Brain microvascular endothelial cell (primary cell): Measurements from ENCODE around the gene BIRC2.

Source experiments
- DNase-seq: peaks from one replicate; pipeline ENCODE4 v3.0.0-alpha.2; 2020
- H3K27ac ChIP-seq: fragments of 250-450 bp; sonication (Bioruptor Pico); 2 replicates; pipeline ENCODE4 v1.5.1; 2020; ENCODE audit warnings: mild to moderate bottlenecking, moderate library complexity
- H3K27me3 ChIP-seq: fragments of 250-450 bp; sonication (Bioruptor Pico); replicated peaks from 2 replicates; pipeline ENCODE4 v1.5.1; 2020; ENCODE audit warnings: mild to moderate bottlenecking
- H3K36me3 ChIP-seq: fragments of 250-450 bp; sonication (Bioruptor Pico); replicated peaks from 2 replicates; pipeline ENCODE4 v1.5.1; 2020; ENCODE audit warnings: mild to moderate bottlenecking
- H3K4me3 ChIP-seq: 2 replicates; pipeline ENCODE4 v1.5.1; 2011; ENCODE audit warnings: low read depth, mild to moderate bottlenecking, control low read depth, low read length, moderate library complexity
- CTCF ChIP-seq: IDR thresholded peaks from 2 replicates; pipeline ENCODE4 v1.5.1; 2011; ENCODE audit warnings: low read depth, mild to moderate bottlenecking, moderate library complexity, low read length, control low read depth, inconsistent platforms; ENCODE audit errors: missing control alignments
- in situ Hi-C: cut with HindIII; loops from 2 replicates; pipeline ENCODE4 v1.10.0; 2017; ENCODE audit warnings: low sequenced_read_pairs, low pct_ligation_motif_present

The BIRC2 gene

GRCh38 chr11:102422817-102423712 is 76.1 kb downstream of the BIRC2 start:
- TF ChIP-seq CTCF: no peak
- Histone ChIP-seq H3K27ac (no peak overlapping the region), H3K36me3 (no peaks in the 10 kb centered on the region), H3K4me3 (no peak overlapping the region), H3K27me3 (no peaks in the 10 kb centered on the region)
- in situ Hi-C loops: no loop called here
- DNase-seq: no peak

DNA sequence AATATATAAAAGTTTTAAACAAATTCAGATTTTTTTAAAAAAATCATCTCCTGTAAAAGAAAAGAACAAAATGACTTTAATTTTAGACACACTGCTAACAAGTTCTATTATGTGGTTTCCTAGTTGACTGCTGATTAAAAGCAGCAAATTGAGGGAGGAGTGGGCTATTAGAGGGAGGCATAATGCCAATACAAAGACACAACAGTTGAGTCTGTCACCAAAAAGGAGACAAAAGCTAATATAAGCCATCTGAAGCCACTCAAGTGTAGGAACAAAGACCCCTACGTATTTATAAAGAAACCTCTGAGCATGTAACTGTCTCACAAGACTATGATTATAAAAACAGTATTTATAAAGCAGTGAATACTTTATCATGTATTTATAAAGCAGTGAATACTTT is 76.9 kb downstream of the BIRC2 start:
- Histone ChIP-seq H3K27ac (no peak overlapping the region), H3K36me3 (no peaks in the 10 kb centered on the region), H3K4me3 (no peak overlapping the region), H3K27me3 (no peaks in the 10 kb centered on the region)
- in situ Hi-C loops: no loop called here
- DNase-seq: no peak
- no peak for TF ChIP-seq CTCF

GRCh38 chr11:102426000-102426399 is 79.0 kb downstream of the BIRC2 start:
- in situ Hi-C loops: no loop called here
- no peak for TF ChIP-seq CTCF
- Histone ChIP-seq H3K36me3 (no peaks in the 10 kb centered on the region), H3K27me3 (no peaks in the 10 kb centered on the region), H3K27ac (no peak overlapping the region), H3K4me3 (no peak overlapping the region)
- DNase-seq: no peak

GRCh38 chr11:102426570-102426969 is 79.6 kb downstream of the BIRC2 start:
- in situ Hi-C loops: no loop called here
- Histone ChIP-seq H3K36me3 (no peaks in the 10 kb centered on the region), H3K4me3 (no peak overlapping the region), H3K27ac (no peak overlapping the region), H3K27me3 (no peaks in the 10 kb centered on the region)
- DNase-seq: no peak
- TF ChIP-seq CTCF: no peak

DNA sequence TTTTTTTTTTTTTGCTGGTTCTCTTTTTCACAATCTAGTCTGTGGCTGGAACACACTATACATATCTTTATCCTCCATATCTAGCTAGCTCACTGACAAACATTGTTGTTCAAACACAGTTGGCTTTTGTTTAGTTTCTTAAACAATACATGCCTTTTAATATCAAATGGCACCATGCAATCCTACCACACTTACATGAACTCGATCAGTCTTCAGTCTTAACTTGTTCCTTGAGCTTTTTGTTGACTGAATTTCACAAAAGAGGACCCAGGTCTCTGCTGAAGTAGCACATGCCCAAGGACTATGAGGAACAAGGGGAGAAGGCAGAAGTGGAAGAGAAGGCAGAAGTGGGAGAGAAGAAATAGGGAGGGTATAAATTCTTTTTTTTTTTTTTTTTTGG is 80.1 kb downstream of the BIRC2 start:
- H3K4me3 ChIP-seq: no peak overlapping the region
- DNase-seq: no peak
- in situ Hi-C loops: no loop called here
- H3K36me3 ChIP-seq: no peaks in the 10 kb centered on the region
- H3K27ac ChIP-seq: no peak overlapping the region
- no peak for TF ChIP-seq CTCF
- H3K27me3 ChIP-seq: no peaks in the 10 kb centered on the region
